Trophoblast cell (in vitro differentiated cells and primary cell): ENCODE measurements around the gene RASAL2.

Source experiments
- DNase-seq, 2 donors: peaks; one replicate each; pipeline ENCODE4 v3.0.0-alpha.2; 2016
- H2AFZ ChIP-seq: 2 replicates; pipeline ENCODE4 v1.6.1; 2013; ENCODE audit warnings: low read length, moderate library complexity, mild to moderate bottlenecking; ENCODE audit not compliant: insufficient read depth, poor library complexity
- H2AK5ac ChIP-seq: 2 replicates; pipeline ENCODE4 v1.6.1; 2013; ENCODE audit warnings: mild to moderate bottlenecking, low read length
- H2BK120ac ChIP-seq: 2 replicates; pipeline ENCODE4 v1.6.1; 2013; ENCODE audit warnings: low read length, mild to moderate bottlenecking, moderate library complexity; ENCODE audit not compliant: insufficient read depth, poor library complexity
- H2BK12ac ChIP-seq: 2 replicates; pipeline ENCODE4 v1.6.1; 2013; ENCODE audit warnings: mild to moderate bottlenecking, low read length, moderate library complexity
- H2BK5ac ChIP-seq: 2 replicates; pipeline ENCODE4 v1.6.1; 2013; ENCODE audit warnings: low read length, low read depth, moderate library complexity, mild to moderate bottlenecking; ENCODE audit not compliant: poor library complexity
- H3K14ac ChIP-seq: 2 replicates; pipeline ENCODE4 v1.6.1; 2013; ENCODE audit warnings: mild to moderate bottlenecking, low read length
- H3K18ac ChIP-seq: 2 replicates; pipeline ENCODE4 v1.6.1; 2013; ENCODE audit warnings: mild to moderate bottlenecking, low read length
- H3K23ac ChIP-seq: 2 replicates; pipeline ENCODE4 v1.6.1; 2013; ENCODE audit warnings: low read length
- H3K27ac ChIP-seq: 2 replicates; pipeline ENCODE4 v1.5.1; 2013; ENCODE audit warnings: low read depth, mild to moderate bottlenecking, inconsistent platforms, low read length, moderate library complexity
- H3K27me3 ChIP-seq: 2 replicates; pipeline ENCODE4 v1.6.1; 2013; ENCODE audit warnings: inconsistent platforms, mild to moderate bottlenecking, low read length, moderate library complexity; ENCODE audit not compliant: insufficient read depth
- H3K36me3 ChIP-seq, 2 experiments: 1 replicate in 1 of 2; 2 replicates in 1 of 2; pipeline ENCODE4 v1.6.1; 2013; ENCODE audit warnings: low read length in 2 of 2, mild to moderate bottlenecking in 2 of 2, moderate library complexity in 1 of 2; ENCODE audit not compliant: insufficient read depth in 2 of 2, control insufficient read depth in 1 of 2
- H3K4ac ChIP-seq: 2 replicates; pipeline ENCODE4 v1.6.1; 2013; ENCODE audit warnings: low read depth, mild to moderate bottlenecking, low read length, moderate library complexity
- H3K4me1 ChIP-seq, 2 experiments: 1 replicate in 1 of 2; 2 replicates in 1 of 2; pipeline ENCODE4 v1.6.1; 2013; ENCODE audit warnings: low read length in 2 of 2, mild to moderate bottlenecking in 2 of 2, moderate library complexity in 1 of 2; ENCODE audit not compliant: insufficient read depth in 2 of 2, control insufficient read depth in 1 of 2
- H3K4me2 ChIP-seq: 2 replicates; pipeline ENCODE4 v1.6.1; 2013; ENCODE audit warnings: inconsistent platforms, mild to moderate bottlenecking, low read length, moderate library complexity
- H3K4me3 ChIP-seq: 2 replicates; pipeline ENCODE4 v1.5.1; 2013; ENCODE audit warnings: mild to moderate bottlenecking, low read depth, low read length, inconsistent platforms
- H3K79me1 ChIP-seq: one replicate; pipeline ENCODE4 v1.6.1; 2013; ENCODE audit warnings: low read length
- H3K79me2 ChIP-seq: 2 replicates; pipeline ENCODE4 v1.6.1; 2013; ENCODE audit warnings: low read length, mild to moderate bottlenecking; ENCODE audit not compliant: control insufficient read depth, insufficient read depth, poor library complexity
- H3K9ac ChIP-seq: 2 replicates; pipeline ENCODE4 v1.6.1; 2013; ENCODE audit warnings: mild to moderate bottlenecking, low read length
- H3K9me3 ChIP-seq: 2 replicates; pipeline ENCODE4 v1.6.1; 2013; ENCODE audit warnings: low read depth, mild to moderate bottlenecking, control low read depth, inconsistent platforms, low read length; ENCODE audit not compliant: insufficient read depth
- H4K12ac ChIP-seq: 2 replicates; pipeline ENCODE4 v1.6.1; 2013; ENCODE audit warnings: low read depth, mild to moderate bottlenecking, low read length, moderate library complexity
- H4K8ac ChIP-seq: 2 replicates; pipeline ENCODE4 v1.6.1; 2013; ENCODE audit warnings: low read depth, mild to moderate bottlenecking, low read length, moderate library complexity
- H4K91ac ChIP-seq: one replicate; pipeline ENCODE4 v1.6.1; 2013; ENCODE audit warnings: low read depth, mild to moderate bottlenecking, low read length, moderate library complexity
- WGBS: extraction: QIAGEN DNeasy Blood & Tissue Kit; methylation state at CpG from one replicate; pipeline ENCODE4 v1.1.7; 2013; ENCODE audit warnings: missing lambda C conversion rate; ENCODE audit not compliant: insufficient read length, insufficient coverage; ENCODE audit errors: extremely low coverage; 5-methylcytosine and 5-hydroxymethylcytosine counted together

The RASAL2 gene

GRCh38 chr1:178530502-178530901 is 436.6 kb downstream of the RASAL2 start:
- Histone ChIP-seq H2BK5ac (no peak overlapping the region), H2AFZ (no peak overlapping the region), H3K79me1 (no peaks in the 10 kb centered on the region), H2AK5ac (no peak overlapping the region), H2BK12ac (no peak overlapping the region), H3K4me3 (no peak overlapping the region), H4K8ac (no peak overlapping the region), H3K27ac (peak overlapping the region; percentile 18), H3K9ac (no peak overlapping the region), H3K14ac (no peak overlapping the region), H4K91ac (no peak overlapping the region), H4K12ac (no peak overlapping the region), H3K9me3 (no peaks in the 10 kb centered on the region), H3K4ac (no peak overlapping the region), H3K18ac (no peak overlapping the region), H3K27me3 (no peaks in the 10 kb centered on the region), H3K4me2 (no peak overlapping the region), H2BK120ac (no peak overlapping the region), H3K23ac (no peak overlapping the region), H3K36me3 (no peaks in the 10 kb centered on the region), H3K79me2 (no peaks in the 10 kb centered on the region), H3K4me1 (peaks cover 11% of the 10 kb centered on the region in 2 experiments)
- no CpG with 5 or more reads among the region's 3 CpGs for WGBS
- DNase-seq, result peak in 1 of 2 donors; percentile 39

GRCh38 chr1:178531887-178532286 is 438.0 kb downstream of the RASAL2 start:
- Histone ChIP-seq H3K27me3 (no peaks in the 10 kb centered on the region), H3K4me3 (no peak overlapping the region), H3K4me1 (peaks cover 12 to 15% of the 10 kb centered on the region in 2 experiments), H3K14ac (no peak overlapping the region), H2AFZ (no peak overlapping the region), H4K91ac (peak overlapping the region; percentile 36), H3K9ac (no peak overlapping the region), H3K18ac (no peak overlapping the region), H3K4ac (no peak overlapping the region), H3K23ac (no peak overlapping the region), H3K36me3 (no peaks in the 10 kb centered on the region), H2BK120ac (no peak overlapping the region), H2AK5ac (peak overlapping the region; percentile 12), H3K4me2 (no peak overlapping the region), H4K12ac (no peak overlapping the region), H3K27ac (no peak overlapping the region), H2BK5ac (no peak overlapping the region), H2BK12ac (no peak overlapping the region), H4K8ac (no peak overlapping the region), H3K9me3 (no peaks in the 10 kb centered on the region), H3K79me2 (no peaks in the 10 kb centered on the region), H3K79me1 (no peaks in the 10 kb centered on the region)
- DNase-seq, result no peak
- WGBS, result no CpG with 5 or more reads among the region's 10 CpGs

GRCh38 chr1:178532392-178532791 is 438.5 kb downstream of the RASAL2 start:
- no CpG with 5 or more reads among the region's 13 CpGs for WGBS
- DNase-seq, result peak; percentile 85 to 92
- Histone ChIP-seq H2BK12ac (no peak overlapping the region), H3K27me3 (no peaks in the 10 kb centered on the region), H2BK120ac (no peak overlapping the region), H3K79me1 (no peaks in the 10 kb centered on the region), H2BK5ac (no peak overlapping the region), H3K23ac (no peak overlapping the region), H3K4me2 (no peak overlapping the region), H3K9me3 (no peaks in the 10 kb centered on the region), H2AK5ac (no peak overlapping the region), H4K12ac (no peak overlapping the region), H4K91ac (no peak overlapping the region), H3K9ac (no peak overlapping the region), H3K4me1 (peaks cover 16 to 17% of the 10 kb centered on the region in 2 experiments), H3K4ac (no peak overlapping the region), H3K27ac (no peak overlapping the region), H4K8ac (no peak overlapping the region), H3K36me3 (no peaks in the 10 kb centered on the region), H2AFZ (no peak overlapping the region), H3K4me3 (no peak overlapping the region), H3K79me2 (no peaks in the 10 kb centered on the region), H3K14ac (no peak overlapping the region), H3K18ac (no peak overlapping the region)

- Histone ChIP-seq H3K79me2 (no peaks in the 10 kb centered on the region), H3K36me3 (no peaks in the 10 kb centered on the region), H3K79me1 (no peaks in the 10 kb centered on the region), H3K23ac (no peak overlapping the region), H3K4me2 (no peak overlapping the region), H3K27me3 (no peaks in the 10 kb centered on the region), H3K9me3 (no peaks in the 10 kb centered on the region), H3K9ac (no peak overlapping the region), H2AFZ (no peak overlapping the region), H4K8ac (no peak overlapping the region), H3K18ac (no peak overlapping the region), H3K27ac (no peak overlapping the region), H3K4me1 (peaks cover 17 to 18% of the 10 kb centered on the region in 2 experiments), H2BK12ac (no peak overlapping the region), H3K4me3 (no peak overlapping the region), H4K12ac (no peak overlapping the region), H2BK120ac (no peak overlapping the region), H3K4ac (no peak overlapping the region), H4K91ac (no peak overlapping the region), H2AK5ac (no peak overlapping the region), H3K14ac (no peak overlapping the region), H2BK5ac (no peak overlapping the region)
- no CpG with 5 or more reads among the region's 9 CpGs for WGBS
- no peak for DNase-seq
Observed at GRCh38 chr1:178533121-178533946, 439.4 kb downstream of the RASAL2 start.
